Activated CD8-positive, alpha-beta memory T cell treated with anti-CD3 and anti-CD28 coated beads, Interleukin-2, amount 10 ng/mL, durations not matched to agents 7 days and 5 days (primary cell): ENCODE data around the gene UBTF. TPM values are rescaled to one million over a fixed set of nuclear protein-coding genes. Genes with fewer than 3 reads are reported as not detected.

Experiments
- ATAC-seq: fragments of 150-1000 bp; cut with Tn5 transposase; one replicate; pipeline ENCODE4 v1.10.0; 2021; ENCODE audit warnings: moderate library complexity
- CTCF ChIA-PET: fragments of 350-600 bp; sonication (Branson Sonifier 250); formaldehyde crosslinking; loops from one replicate; lab custom pipeline; 2021; ENCODE audit warnings: antibody characterized with exemption; lab: Charles Lee
- DNase-seq: peaks from one replicate; pipeline ENCODE4 v3.0.0-alpha.2; 2020
- H3K27ac Mint-ChIP-seq: one replicate; pipeline ENCODE4 v1.8.0; 2021; ENCODE audit warnings: mild to moderate bottlenecking, mixed read lengths
- H3K27me3 Mint-ChIP-seq: one replicate; pipeline ENCODE4 v1.8.0; 2021; ENCODE audit warnings: mixed read lengths
- H3K36me3 Mint-ChIP-seq: one replicate; pipeline ENCODE4 v1.8.0; 2021; ENCODE audit warnings: mild to moderate bottlenecking, mixed read lengths
- H3K4me1 Mint-ChIP-seq: one replicate; pipeline ENCODE4 v1.8.0; 2021; ENCODE audit warnings: mixed read lengths
- H3K4me3 Mint-ChIP-seq: one replicate; pipeline ENCODE4 v1.8.0; 2021; ENCODE audit warnings: mild to moderate bottlenecking, moderate library complexity, mixed read lengths
- H3K9me3 Mint-ChIP-seq: one replicate; pipeline ENCODE4 v1.8.0; 2022; ENCODE audit warnings: low read depth, mixed read lengths
- total RNA-seq, 2 experiments: library from RNA; stranded (reverse); gene quantifications; one replicate each; pipeline ENCODE4 v1.2.3, GENCODE V29; 2021

Gene UBTF
- total RNA-seq, 2 experiments from 2014 or later = 128 to 158 TPM

- CTCF ChIA-PET = no interaction called here
- Mint-ChIP-seq H3K9me3 (no peaks in the 10 kb centered on the region), H3K27me3 (no peaks in the 10 kb centered on the region), H3K4me3 (no peak overlapping the region), H3K36me3 (peaks cover 22% of the 10 kb centered on the region), H3K27ac (no peak overlapping the region), H3K4me1 (peaks cover 6% of the 10 kb centered on the region)
- no peak for ATAC-seq
- no peak for DNase-seq
These were observed 41.3 kb downstream of the UBTF start for GRCh38 chr17:44178133-44178532.

GRCh38 chr17:44177640-44178039, 41.8 kb downstream of the UBTF start:
- CTCF ChIA-PET = no interaction called here
- no peak for ATAC-seq

GRCh38 chr17:44176671-44177501, 42.6 kb downstream of the UBTF start:
- ATAC-seq (no peak), DNase-seq (no peak)
- CTCF ChIA-PET = no interaction called here
- Mint-ChIP-seq H3K27ac (no peak overlapping the region), H3K4me1 (peaks cover 3% of the 10 kb centered on the region), H3K27me3 (no peaks in the 10 kb centered on the region), H3K36me3 (peaks cover 19% of the 10 kb centered on the region), H3K9me3 (no peaks in the 10 kb centered on the region), H3K4me3 (no peak overlapping the region)

More at GRCh38 chr17:44177640-44178039, 41.8 kb downstream of the UBTF start:
- Mint-ChIP-seq H3K27me3 (no peaks in the 10 kb centered on the region), H3K27ac (no peak overlapping the region), H3K4me3 (no peak overlapping the region), H3K36me3 (peaks cover 22% of the 10 kb centered on the region), H3K4me1 (peaks cover 5% of the 10 kb centered on the region), H3K9me3 (no peaks in the 10 kb centered on the region)
- DNase-seq = no peak

- ATAC-seq = no peak
- H3K27me3 Mint-ChIP-seq = no peaks in the 10 kb centered on the region
- no peak overlapping the region for H3K27ac Mint-ChIP-seq
- H3K4me3 Mint-ChIP-seq = no peak overlapping the region
- no peak for DNase-seq
- peaks cover 15% of the 10 kb centered on the region for H3K36me3 Mint-ChIP-seq
- H3K9me3 Mint-ChIP-seq = no peaks in the 10 kb centered on the region
- CTCF ChIA-PET = no interaction called here
- H3K4me1 Mint-ChIP-seq = no peaks in the 10 kb centered on the region
These were observed 43.2 kb downstream of the UBTF start for GRCh38 chr17:44176257-44176656.

GRCh38 chr17:44174427-44174826, 45.0 kb downstream of the UBTF start:
- no peak for DNase-seq
- H3K9me3 Mint-ChIP-seq = no peaks in the 10 kb centered on the region
- H3K27ac Mint-ChIP-seq = no peak overlapping the region
- CTCF ChIA-PET = interaction anchor here (1.5 kb wide), 1 partner anchor 51 kb away, joined by 4 read pairs; no protein-coding TSS in a partner anchor
- peaks cover 15% of the 10 kb centered on the region for H3K36me3 Mint-ChIP-seq
- no peaks in the 10 kb centered on the region for H3K4me1 Mint-ChIP-seq
- no peaks in the 10 kb centered on the region for H3K27me3 Mint-ChIP-seq
- ATAC-seq = no peak
- H3K4me3 Mint-ChIP-seq = no peak overlapping the region

- CTCF ChIA-PET = interaction anchor here (1.1 to 1.5 kb wide), 4 partner anchors 10 to 159 kb away, joined by 3 to 4 read pairs (median 3); no protein-coding TSS in a partner anchor
- Mint-ChIP-seq H3K9me3 (no peaks in the 10 kb centered on the region), H3K36me3 (peaks cover 8% of the 10 kb centered on the region), H3K27ac (no peak overlapping the region), H3K27me3 (no peaks in the 10 kb centered on the region), H3K4me1 (no peaks in the 10 kb centered on the region), H3K4me3 (no peak overlapping the region)
- DNase-seq = no peak
- no peak for ATAC-seq
These were observed 47.5 kb downstream of the UBTF start for GRCh38 chr17:44171931-44172455.

- CTCF ChIA-PET = interaction anchor here (0.8 to 0.9 kb wide), 2 partner anchors 22 to 227 kb away, joined by 3 read pairs; no protein-coding TSS in a partner anchor
- Mint-ChIP-seq H3K27ac (no peak within 1 kb of the TSS), H3K9me3 (no peaks in the 10 kb centered on the region)
These were observed 48.8 kb downstream of the UBTF start, which contains the start of gene ASB16 for GRCh38 chr17:44170499-44171201. ASB16 (plus strand) TSS chr17:44170704; CDS start chr17:44170790, 86 bp downstream.

GRCh38 chr17:44170135-44170498, 49.4 kb downstream of the UBTF start:
- CTCF ChIA-PET = interaction anchor here (0.8 to 1.3 kb wide), 3 partner anchors 14 to 23 kb away, joined by 3 to 4 read pairs (median 4); no protein-coding TSS in a partner anchor
- H3K27ac Mint-ChIP-seq = no peak overlapping the region
- H3K4me3 Mint-ChIP-seq = no peak overlapping the region
- H3K27me3 Mint-ChIP-seq = no peaks in the 10 kb centered on the region
- no peaks in the 10 kb centered on the region for H3K4me1 Mint-ChIP-seq
- H3K9me3 Mint-ChIP-seq = no peaks in the 10 kb centered on the region
- DNase-seq (no peak), ATAC-seq (no peak)
- no peaks in the 10 kb centered on the region for H3K36me3 Mint-ChIP-seq

More at GRCh38 chr17:44170499-44171201, 48.8 kb downstream of the UBTF start, which contains the start of gene ASB16:
- no peak for ATAC-seq
- no peaks in the 10 kb centered on the region for H3K27me3 Mint-ChIP-seq
- DNase-seq = no peak
- H3K36me3 Mint-ChIP-seq = peaks cover 3% of the 10 kb centered on the region
- no peak within 1 kb of the TSS for H3K4me3 Mint-ChIP-seq
- H3K4me1 Mint-ChIP-seq = no peaks in the 10 kb centered on the region

- no peak overlapping the region for H3K4me3 Mint-ChIP-seq
- CTCF ChIA-PET = interaction anchor here (0.9 to 2.5 kb wide), 9 partner anchors 9 to 289 kb away, joined by 3 to 18 read pairs (median 7); partner anchors contain the start of gene TMUB2
- DNase-seq (no peak), ATAC-seq (no peak)
- no peaks in the 10 kb centered on the region for H3K9me3 Mint-ChIP-seq
- H3K4me1 Mint-ChIP-seq = no peaks in the 10 kb centered on the region
- H3K27me3 Mint-ChIP-seq = no peaks in the 10 kb centered on the region
- peaks cover under 1% of the 10 kb centered on the region for H3K36me3 Mint-ChIP-seq
- no peak overlapping the region for H3K27ac Mint-ChIP-seq
These were observed 52.2 kb downstream of the UBTF start for GRCh38 chr17:44167181-44167861.

GRCh38 chr17:44164476-44164875, 55.0 kb downstream of the UBTF start:
- H3K9me3 Mint-ChIP-seq = no peaks in the 10 kb centered on the region
- no peak for DNase-seq
- no peak overlapping the region for H3K27ac Mint-ChIP-seq
- peaks cover 5% of the 10 kb centered on the region for H3K36me3 Mint-ChIP-seq
- H3K4me1 Mint-ChIP-seq = peaks cover 3% of the 10 kb centered on the region
- no peak overlapping the region for H3K4me3 Mint-ChIP-seq
- ATAC-seq = no peak
- CTCF ChIA-PET = no interaction called here
- no peaks in the 10 kb centered on the region for H3K27me3 Mint-ChIP-seq

GRCh38 chr17:44159519-44160210, 59.8 kb downstream of the UBTF start:
- CTCF ChIA-PET = interaction anchor here (2.7 kb wide), 1 partner anchor 8 kb away, joined by 10 read pairs; no protein-coding TSS in a partner anchor
- ATAC-seq (peak; percentile 30), DNase-seq (peak; percentile 52)

GRCh38 chr17:44155488-44155887, 64.0 kb downstream of the UBTF start:
- no peak overlapping the region for H3K27ac Mint-ChIP-seq
- CTCF ChIA-PET = interaction anchor here (0.6 to 2.1 kb wide), 5 partner anchors 14 to 222 kb away, joined by 3 to 4 read pairs (median 3); partner anchors contain the start of gene HROB
- ATAC-seq (no peak), DNase-seq (no peak)
- H3K27me3 Mint-ChIP-seq = no peaks in the 10 kb centered on the region
- H3K4me1 Mint-ChIP-seq = peaks cover 20% of the 10 kb centered on the region
- H3K9me3 Mint-ChIP-seq = no peaks in the 10 kb centered on the region
- no peak overlapping the region for H3K4me3 Mint-ChIP-seq
- peaks cover 25% of the 10 kb centered on the region for H3K36me3 Mint-ChIP-seq

More at GRCh38 chr17:44159519-44160210, 59.8 kb downstream of the UBTF start:
- H3K27me3 Mint-ChIP-seq = no peaks in the 10 kb centered on the region
- peaks cover 23% of the 10 kb centered on the region for H3K36me3 Mint-ChIP-seq
- no peak overlapping the region for H3K27ac Mint-ChIP-seq
- no peaks in the 10 kb centered on the region for H3K9me3 Mint-ChIP-seq
- peaks cover 7% of the 10 kb centered on the region for H3K4me1 Mint-ChIP-seq
- H3K4me3 Mint-ChIP-seq = no peak overlapping the region
